Kidney (tissue), 14 donors: ENCODE measurements around the gene NAA15. TPM values are rescaled to one million over a fixed set of nuclear protein-coding genes. Genes with fewer than 3 reads are reported as not detected.

Experiments
- DNase-seq, 5 donors: peaks; one replicate each; pipeline ENCODE4 v3.0.0-alpha.2; 2013 to 2020
- FAIRE-seq: peaks from 2 replicates; lab custom pipeline; 2012; peaks lifted over from hg19 to GRCh38; lab: Jason Lieb, UNC
- H3K27ac ChIP-seq, 2 donors: one replicate each; pipeline ENCODE4 v1.7.0; 2013; ENCODE audit warnings: low read depth in 2 of 2, low read length in 2 of 2, inconsistent platforms in 1 of 2
- H3K27me3 ChIP-seq: one replicate; pipeline ENCODE4 v1.7.1; 2013; ENCODE audit warnings: low read length, inconsistent platforms; ENCODE audit not compliant: control insufficient read depth, insufficient read depth
- H3K36me3 ChIP-seq, 3 donors: one replicate each; pipeline versions ENCODE4 v1.7.0 to v1.7.1; 2013; ENCODE audit warnings: low read length in 3 of 3, control low read depth in 1 of 3, inconsistent platforms in 1 of 3; ENCODE audit not compliant: insufficient read depth in 3 of 3, control insufficient read depth in 2 of 3
- H3K4me1 ChIP-seq, 3 donors: one replicate each; pipeline versions ENCODE4 v1.7.0 to v1.7.1; 2013; ENCODE audit warnings: low read length in 3 of 3, inconsistent platforms in 1 of 3, low read depth in 1 of 3; ENCODE audit not compliant: control insufficient read depth in 2 of 3, insufficient read depth in 2 of 3
- H3K4me3 ChIP-seq, 3 donors: one replicate each; pipeline versions ENCODE4 v1.7.0 to v1.8.1; 2013; ENCODE audit warnings: low read length in 3 of 3, control low read depth in 1 of 3, inconsistent platforms in 1 of 3
- H3K9ac ChIP-seq, 3 donors: one replicate each; pipeline versions ENCODE4 v1.7.0 to v1.7.1; 2013; ENCODE audit warnings: low read length in 3 of 3, control low read depth in 1 of 3, inconsistent platforms in 1 of 3
- H3K9me3 ChIP-seq, 3 donors: one replicate each; pipeline versions ENCODE4 v1.7.0 to v1.7.1; 2013; ENCODE audit warnings: low read length in 3 of 3, control low read depth in 1 of 3, inconsistent platforms in 1 of 3; ENCODE audit not compliant: control insufficient read depth in 2 of 3, insufficient read depth in 1 of 3
- CTCF ChIP-seq: IDR thresholded peaks from 3 replicates; pipeline ENCODE4 v1.5.1; 2012; ENCODE audit warnings: mild to moderate bottlenecking, moderate library complexity, borderline replicate concordance; ENCODE audit not compliant: insufficient read depth; ENCODE audit errors: extremely low read depth
- intact Hi-C: fragments of 100-400 bp; cut with DNase I; formaldehyde crosslinking; loops from one replicate; pipeline ENCODE4 v1.11.1; 2022
- polyA plus RNA-seq: library from polyadenylated mRNA; stranded (reverse); fragments of 350-450 nt; fragmentation: Illumina TruSeq; extraction: RNeasy Lipid Tissue Mini Kit (QIAGEN cat#74804); gene quantifications from one replicate; pipeline ENCODE4 v1.2.3, GENCODE V29; 2014; ENCODE audit warnings: low read depth, low replicate concordance; ENCODE audit not compliant: insufficient read depth
- total RNA-seq: library from RNA; stranded (reverse); fragmentation: NEBNext Ultra II Directional; extraction: Animal tissue kit (Norgen Biotek cat#: 25700); gene quantifications from one replicate; pipeline ENCODE4 v1.2.1, GENCODE V29; 2021
- donor health status: control.
- donor health status: control.
- donor health status: control.
- donor health status: control.
- donor health status: control.
- donor health status: DM: yes; HTN: yes; CAD: no.
- donor health status: Normal renal cell carcinoma (clear cell type).

Gene NAA15
- total and polyA plus RNA-seq, 2 donors from 2014 or later = 7.0 to 38.8 TPM

GRCh38 chr4:139469216-139469615 is 167.9 kb downstream of the NAA15 start:
- H3K9ac ChIP-seq = no peak overlapping the region
- no peaks in the 10 kb centered on the region for H3K27me3 ChIP-seq
- FAIRE-seq (no peak), DNase-seq (no peak)
- peaks cover 0 to 11% (median 0%) of the 10 kb centered on the region in 3 donors for H3K9me3 ChIP-seq
- intact Hi-C loops = no loop called here
- no peak overlapping the region for H3K27ac ChIP-seq
- no peaks in the 10 kb centered on the region for H3K4me1 ChIP-seq
- TF ChIP-seq CTCF = no peak
- H3K36me3 ChIP-seq = peaks cover 6 to 11% (median 8%) of the 10 kb centered on the region in 3 donors
- H3K4me3 ChIP-seq = no peak overlapping the region

Other genes with a start within 250 kb of the NAA15 start
- gene ELF2, start 124.3 kb upstream of the NAA15 start, total RNA-seq = 58.5 TPM
- gene ELF2, start 124.3 kb upstream of the NAA15 start, polyA plus RNA-seq = 12.8 TPM
- gene MGARP, start 21.3 kb upstream of the NAA15 start, total RNA-seq = 0.25 TPM
- 4.3 TPM for gene MGARP, start 21.3 kb upstream of the NAA15 start, polyA plus RNA-seq
- gene NDUFC1, start 972 bp downstream of the NAA15 start, total RNA-seq = 75.9 TPM
- 378 TPM for gene NDUFC1, start 972 bp downstream of the NAA15 start, polyA plus RNA-seq
- gene RAB33B, start 152.6 kb downstream of the NAA15 start, total RNA-seq = 9.8 TPM
- 2.5 TPM for gene RAB33B, start 152.6 kb downstream of the NAA15 start, polyA plus RNA-seq